GM19193 (cell line): Measurements from ENCODE around the gene SPSB2.
A peak's percentile ranks its signal among the peaks of the same experiment; 100 is the strongest.

Experiments
- POLR2A ChIP-seq: IDR thresholded peaks from 4 replicates; pipeline ENCODE4 v1.6.1; 2011; ENCODE audit not compliant: insufficient read depth, insufficient read length; ENCODE audit errors: extremely low read depth

SPSB2 gene

DNA sequence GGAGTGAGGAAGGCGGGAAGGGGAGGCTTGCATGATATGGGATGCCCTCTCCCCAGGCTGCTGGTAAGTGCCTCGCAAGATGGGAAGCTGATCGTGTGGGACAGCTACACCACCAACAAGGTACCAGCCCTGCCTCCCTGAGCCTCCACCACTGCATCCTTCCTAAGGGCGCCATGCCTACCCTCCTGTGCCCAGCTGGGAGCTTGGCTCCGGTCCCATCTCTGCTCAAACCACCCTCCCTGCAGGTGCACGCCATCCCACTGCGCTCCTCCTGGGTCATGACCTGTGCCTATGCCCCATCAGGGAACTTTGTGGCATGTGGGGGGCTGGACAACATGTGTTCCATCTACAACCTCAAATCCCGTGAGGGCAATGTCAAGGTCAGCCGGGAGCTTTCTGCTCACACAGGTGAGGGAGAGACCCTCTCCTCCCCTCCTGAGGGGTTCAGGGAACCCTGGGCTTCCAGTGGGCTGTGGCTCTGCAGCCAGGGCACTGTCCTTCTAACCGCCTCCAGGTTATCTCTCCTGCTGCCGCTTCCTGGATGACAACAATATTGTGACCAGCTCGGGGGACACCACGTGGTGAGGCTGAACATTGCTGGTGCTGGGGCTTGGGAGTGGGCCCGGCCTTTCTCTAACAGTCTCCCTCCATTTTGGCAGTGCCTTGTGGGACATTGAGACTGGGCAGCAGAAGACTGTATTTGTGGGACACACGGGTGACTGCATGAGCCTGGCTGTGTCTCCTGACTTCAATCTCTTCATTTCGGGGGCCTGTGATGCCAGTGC lies 29.8 kb downstream of the SPSB2 start:
- TF ChIP-seq POLR2A: no peak

DNA sequence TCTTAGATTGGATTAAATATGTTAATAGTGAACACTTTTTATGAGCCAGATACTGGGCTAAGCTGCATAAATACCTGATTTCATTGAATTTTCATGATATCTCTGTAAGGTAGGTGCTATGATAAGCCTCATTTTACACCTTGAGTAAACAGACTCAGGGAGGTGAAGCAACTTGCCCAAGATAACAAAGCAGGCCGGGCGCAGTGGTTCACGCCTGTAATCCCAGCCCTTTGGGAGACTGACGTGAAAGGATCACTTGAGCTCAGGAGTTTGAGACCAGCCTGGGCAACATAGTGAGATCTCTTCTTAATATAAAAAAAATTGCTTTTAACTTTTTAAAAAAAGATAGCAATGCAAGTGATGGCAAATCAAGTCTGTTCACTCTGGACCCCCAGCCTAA lies 31.0 kb downstream of the SPSB2 start:
- TF ChIP-seq POLR2A: no peak

DNA sequence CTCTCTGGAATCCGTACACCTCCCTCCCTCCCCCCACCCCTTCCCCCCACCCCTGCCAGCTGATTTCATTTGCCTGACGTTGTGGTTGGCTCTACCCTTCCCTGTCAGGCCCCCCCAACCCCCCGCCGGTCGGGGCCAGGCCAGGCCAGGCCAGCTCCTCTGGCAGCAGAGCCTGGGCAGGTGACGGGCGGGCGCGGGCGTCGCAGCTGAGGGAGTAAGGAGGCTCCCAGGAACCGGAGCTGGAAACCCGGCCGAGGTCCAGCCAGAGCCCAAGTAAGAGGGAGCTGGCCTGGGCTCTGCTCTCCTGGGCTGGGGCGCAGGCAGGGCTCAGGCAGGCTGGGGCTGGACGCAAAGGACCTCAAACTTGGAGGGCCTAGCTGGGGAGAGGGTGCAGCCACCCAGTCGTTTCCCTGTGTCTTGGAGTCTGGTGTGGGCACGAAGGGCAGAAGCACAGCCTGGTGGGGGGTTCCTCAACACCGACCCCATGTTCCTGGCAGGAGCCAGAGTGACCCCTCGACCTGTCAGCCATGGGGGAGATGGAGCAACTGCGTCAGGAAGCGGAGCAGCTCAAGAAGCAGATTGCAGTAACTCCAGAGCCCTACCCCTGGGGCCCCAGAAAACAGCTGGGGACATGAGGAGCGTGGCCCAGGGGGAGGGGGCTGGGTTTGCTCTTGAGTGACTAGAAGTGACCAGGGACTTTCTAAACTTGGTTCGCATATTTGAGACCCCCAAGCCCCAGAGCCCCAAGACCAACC lies 32.2 kb downstream of the SPSB2 start, which contains the start of gene GNB3:
Gene GNB3, plus strand, starts transcription at position 165 of the 755 bp plus-strand sequence. Its CDS starts 363 bp downstream, at position 528.
- TF ChIP-seq POLR2A: no peak

DNA sequence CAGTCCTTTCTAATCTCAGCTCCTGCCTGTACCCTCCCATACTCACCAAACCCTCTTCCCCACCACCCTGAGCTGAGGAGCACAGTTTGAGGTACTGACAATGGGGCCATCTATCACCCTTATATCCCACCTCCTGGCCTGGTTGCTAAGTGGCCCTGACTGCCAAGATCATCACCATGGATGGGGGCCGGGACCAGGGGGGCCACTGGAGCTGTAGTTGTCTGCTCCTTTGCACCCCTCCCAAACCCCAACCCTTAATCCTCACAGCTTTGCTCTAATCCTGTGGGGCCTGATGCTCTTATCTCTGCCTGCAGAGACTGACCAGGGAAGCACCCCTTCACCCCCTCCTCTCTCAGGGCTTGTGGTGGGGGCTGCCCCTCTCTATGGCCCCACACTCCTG lies 32.8 kb downstream of the SPSB2 start:
- TF ChIP-seq POLR2A: no peak

DNA sequence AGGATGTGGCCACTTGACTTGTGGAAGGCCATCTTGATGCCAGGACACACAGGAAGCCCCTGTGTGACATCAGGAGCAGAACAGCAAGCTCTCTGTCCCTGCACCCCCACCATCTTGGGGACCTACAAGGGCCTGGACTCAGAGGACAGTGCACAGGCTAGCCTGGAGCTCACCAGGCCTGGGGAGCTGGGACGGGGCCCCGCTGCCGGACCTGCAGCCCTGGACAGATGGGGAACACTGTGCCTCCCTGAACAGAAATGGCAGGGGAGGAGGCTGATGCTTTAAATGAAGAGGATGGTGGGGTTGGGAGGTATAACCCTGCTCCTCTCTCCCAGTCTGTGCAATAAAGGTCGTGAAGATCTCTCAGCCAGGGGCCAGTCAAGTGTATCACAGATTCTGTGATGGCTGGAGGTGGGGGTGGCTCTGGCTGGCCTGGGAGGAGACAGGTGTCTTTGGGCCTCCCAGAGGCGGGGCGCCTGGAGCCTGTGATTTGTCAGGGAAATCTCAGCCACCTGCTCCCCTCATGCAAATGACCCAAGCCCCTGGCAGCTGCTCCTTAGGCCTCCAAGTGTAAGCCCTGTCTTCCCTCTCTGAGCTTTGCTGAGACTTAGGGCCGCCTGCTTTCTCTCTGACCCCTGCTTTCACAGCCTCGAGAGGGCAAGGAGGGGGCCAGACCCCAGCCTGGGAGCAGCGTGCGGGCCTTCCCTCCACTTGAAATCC lies 33.5 kb downstream of the SPSB2 start:
- TF ChIP-seq POLR2A: peak; percentile 56

DNA sequence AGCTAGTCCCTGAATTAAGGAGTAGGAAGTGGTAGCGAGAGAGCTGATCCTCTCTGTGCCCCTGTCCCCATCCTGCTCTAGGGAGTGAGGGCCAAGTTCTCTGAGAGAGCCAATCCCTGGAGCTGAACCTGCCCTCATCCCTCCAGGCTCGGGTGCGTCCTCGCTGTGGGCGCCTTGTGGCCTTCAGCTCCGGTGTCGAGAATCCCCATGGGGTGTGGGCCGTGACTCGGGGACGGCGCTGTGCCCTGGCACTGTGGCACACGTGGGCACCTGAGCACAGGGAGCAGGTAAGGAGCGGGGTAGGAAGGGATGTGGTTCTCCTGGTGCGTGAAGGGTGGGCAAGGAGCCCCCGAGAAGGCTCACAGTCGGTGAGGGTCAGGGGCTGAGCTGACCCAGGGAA lies 34.2 kb downstream of the SPSB2 start:
- no peak for TF ChIP-seq POLR2A

DNA sequence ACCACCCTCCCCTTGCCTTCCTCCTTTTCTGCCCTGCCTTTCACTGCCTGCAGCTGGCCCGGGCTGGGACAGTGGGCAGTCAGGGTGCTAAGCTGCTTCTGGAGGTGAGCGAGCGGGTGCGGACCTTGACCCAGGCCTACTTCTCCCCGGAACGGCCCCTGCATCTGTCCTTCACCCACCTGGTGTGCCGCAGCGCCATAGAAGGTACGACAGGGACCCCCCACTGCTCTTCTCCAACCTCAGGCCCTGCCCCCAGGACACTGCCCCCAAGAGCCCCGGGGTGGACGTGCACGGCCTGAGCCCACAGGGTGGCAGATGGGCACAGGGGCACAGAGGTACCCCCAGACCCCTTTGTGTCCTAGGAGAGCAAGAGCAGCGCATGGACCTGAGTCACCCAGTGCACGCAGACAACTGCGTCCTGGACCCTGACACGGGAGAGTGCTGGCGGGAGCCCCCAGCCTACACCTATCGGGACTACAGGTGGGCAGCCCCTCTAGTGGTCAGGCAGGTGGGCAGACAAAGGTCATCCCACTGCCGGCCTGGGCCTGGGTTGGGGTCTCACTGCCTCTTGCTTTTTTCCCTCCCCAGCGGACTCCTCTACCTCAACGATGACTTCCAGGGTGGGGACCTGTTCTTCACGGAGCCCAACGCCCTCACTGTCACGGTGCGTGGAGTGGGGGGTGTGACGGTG lies 35.6 kb downstream of the SPSB2 start:
- no peak for TF ChIP-seq POLR2A

DNA sequence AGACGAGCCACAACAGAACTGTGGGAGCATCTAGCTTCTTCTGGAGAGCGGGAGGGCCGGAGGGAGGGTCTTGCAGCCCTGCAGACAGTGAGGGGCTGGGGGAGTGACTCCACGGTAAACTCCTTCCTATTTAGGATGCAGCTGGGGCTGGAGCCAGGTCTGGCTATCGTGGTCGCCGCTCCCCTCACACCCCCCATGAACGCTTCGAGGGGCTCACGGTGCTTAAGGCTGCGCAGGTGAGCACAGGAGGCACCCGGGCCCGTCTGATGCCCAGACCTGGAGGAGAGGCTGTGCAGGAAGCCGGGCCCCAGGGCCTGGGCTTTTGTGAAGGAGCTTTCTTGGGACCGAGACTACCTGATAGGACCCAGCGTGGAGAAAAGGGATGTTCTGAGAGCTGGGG lies 36.3 kb downstream of the SPSB2 start:
- no peak for TF ChIP-seq POLR2A

DNA sequence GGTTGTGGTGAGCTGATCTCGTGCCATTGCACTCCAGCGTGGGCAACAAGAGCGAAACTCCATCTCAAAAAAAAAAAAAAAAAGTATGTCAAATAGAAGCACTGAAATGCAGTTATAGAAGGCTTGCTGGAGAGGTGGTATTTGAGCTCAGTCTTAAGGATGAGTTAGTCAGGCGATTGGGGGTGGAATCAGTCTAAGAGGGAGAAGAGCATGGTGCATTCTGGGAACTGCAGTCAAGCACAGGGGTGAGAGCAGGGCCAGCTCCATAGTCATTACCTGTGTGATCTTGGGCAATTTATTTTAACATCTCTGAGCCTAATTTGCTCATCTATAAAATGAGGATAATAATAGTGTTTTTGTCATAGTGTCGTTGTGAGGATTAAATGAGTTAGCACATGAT lies 38.2 kb downstream of the SPSB2 start:
- no peak for TF ChIP-seq POLR2A

DNA sequence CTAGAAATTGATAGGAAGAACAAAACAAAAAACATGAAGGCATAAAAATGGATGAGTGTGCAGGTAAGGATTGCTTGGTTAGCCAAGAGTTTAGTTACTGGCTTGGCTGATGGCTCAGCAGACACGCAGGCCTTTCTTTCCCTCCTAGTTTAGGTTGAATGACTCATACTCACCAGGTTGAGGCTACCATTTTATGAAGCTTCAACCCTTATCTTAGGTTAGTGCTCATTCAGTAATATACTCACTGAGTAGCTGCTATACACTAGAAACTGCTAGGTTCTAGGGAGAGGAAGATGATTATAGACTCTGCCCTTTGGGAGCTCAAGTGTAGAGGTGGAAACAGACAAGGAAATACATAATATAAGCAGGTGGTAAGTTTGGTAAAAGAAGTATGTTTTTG lies 38.8 kb downstream of the SPSB2 start:
- TF ChIP-seq POLR2A: no peak

DNA sequence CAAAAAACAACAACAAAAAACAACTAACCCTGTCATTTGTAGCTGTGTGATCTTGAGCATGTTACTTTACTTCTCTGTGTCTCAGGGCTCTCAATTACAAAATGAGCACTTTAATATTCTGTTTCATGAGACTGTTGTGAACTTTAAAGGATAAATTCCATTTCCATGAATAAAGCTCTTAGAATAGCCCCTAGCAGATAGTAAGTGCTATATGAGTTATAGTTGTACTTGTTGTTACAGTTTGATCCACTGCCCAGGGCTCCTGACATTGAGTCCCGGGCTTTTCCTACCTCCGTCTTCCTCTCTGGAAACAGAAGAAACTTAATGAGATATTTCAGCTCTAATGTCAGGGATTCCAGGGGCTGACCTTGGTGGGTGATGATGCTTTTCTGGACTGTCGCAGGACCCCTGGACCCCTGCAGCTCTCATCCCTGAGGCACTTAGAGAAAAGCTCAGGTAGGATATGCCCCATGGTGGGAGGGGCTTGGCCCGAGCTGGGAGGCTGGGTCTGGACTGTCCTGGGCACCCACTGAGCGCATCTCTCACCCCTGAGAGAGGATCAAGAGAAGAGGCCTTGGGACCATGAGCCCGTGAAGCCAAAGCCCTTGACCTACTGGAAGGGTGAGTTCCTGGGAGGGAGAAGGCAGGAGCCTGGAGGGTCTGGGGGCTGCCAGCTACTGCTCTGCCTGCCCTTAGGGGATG lies 39.8 kb downstream of the SPSB2 start:
- no peak for TF ChIP-seq POLR2A

DNA sequence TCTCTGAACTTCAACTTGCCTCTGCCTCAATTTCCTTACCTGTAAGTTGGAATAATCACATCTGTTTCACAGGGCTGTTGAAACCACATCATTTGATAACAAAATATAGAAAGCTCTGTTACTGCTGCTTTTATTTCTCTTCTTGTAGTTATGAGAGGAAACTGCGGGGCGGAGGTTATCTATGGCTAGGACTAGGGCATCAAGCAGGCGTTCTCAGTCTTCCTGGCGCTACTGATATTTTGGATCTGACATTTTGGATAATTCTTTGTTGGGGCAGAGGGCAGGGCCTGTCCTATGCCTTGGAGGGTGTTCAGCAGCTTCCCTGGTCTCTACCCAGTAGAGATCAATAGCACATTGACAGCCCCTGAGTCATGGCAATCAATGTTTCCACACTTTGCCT lies 41.0 kb downstream of the SPSB2 start:
- no peak for TF ChIP-seq POLR2A

DNA sequence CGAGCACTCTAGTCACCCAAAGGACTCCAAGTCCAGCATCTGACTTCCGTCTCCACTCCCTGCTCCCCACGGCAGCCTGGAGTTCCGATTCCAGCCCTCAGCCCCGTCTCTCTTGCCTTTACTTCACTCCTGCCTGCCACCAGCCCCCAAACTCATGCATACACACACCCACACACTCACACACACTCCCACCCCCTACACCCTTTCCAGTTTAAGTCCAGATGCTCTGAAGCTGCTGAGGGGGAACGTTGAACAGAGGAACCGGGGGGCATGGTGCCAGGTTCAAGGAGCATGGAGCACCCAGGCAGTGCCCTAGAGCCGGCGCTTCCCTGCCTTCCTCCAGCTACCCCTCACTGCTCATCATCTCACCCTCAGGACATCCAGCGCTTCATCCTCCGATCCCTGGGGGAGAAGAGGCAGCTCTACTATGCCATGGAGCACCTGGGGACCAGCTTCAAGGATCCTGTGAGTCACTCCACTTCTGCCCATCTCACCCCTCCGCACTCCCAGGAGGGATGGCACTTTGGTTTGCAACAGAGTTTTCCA lies 41.6 kb downstream of the SPSB2 start:
- TF ChIP-seq POLR2A: no peak

DNA sequence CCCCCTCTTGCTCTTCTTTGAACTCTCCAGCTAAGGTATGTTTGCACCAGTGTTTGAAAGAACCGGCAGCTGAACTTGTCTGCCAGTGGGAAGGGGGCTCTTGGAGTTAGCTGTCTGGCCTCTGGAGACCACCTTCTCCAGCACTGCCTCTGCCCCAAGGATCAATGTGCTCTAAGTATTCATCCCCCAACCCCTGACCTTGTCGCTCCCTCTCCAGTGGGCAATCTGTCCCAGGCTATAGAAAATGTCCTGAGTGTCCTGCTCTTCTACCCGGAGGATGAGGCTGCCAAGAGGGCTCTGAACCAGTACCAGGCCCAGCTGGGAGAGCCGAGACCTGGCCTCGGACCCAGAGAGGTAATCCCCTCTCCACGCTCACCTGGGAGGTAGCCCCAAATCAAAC lies 42.1 kb downstream of the SPSB2 start:
- no peak for TF ChIP-seq POLR2A

DNA sequence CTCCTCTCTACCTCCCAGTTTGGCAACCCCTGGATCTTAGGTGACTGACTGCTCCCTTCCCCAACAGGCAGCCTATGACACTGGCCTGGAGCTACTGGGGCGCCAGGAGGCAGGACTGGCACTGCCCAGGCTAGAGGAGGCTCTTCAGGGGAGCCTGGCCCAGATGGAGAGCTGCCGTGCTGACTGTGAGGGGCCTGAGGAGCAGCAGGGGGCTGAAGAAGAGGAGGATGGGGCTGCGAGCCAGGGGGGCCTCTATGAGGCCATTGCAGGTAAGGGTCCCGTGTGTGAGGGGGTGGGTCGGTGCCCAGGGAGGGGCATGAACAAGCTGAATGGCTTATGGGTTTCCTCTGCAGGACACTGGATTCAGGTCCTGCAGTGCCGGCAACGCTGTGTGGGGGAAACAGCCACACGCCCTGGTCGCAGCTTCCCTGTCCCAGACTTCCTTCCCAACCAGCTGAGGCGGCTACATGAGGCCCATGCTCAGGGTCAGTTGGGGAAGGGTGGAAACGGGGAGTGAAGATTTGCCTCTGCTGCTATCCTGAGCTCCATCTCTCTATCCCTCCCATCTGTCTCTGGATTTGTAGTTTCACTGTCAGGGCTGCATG lies 42.7 kb downstream of the SPSB2 start:
- no peak for TF ChIP-seq POLR2A
